ENCODE results near the gene ZNF274.

The ZNF274 gene

GRCh38 chr19:58181902-58182576 lies 822 bp upstream of the ZNF274 start:
- Mint-ChIP-seq H3K4me1 (peaks cover 10% of the 10 kb centered on the region), H3K27ac (peak overlapping the region; percentile 100), H3K4me3 (peak overlapping the region; percentile 88), H3K36me3 (peaks cover 41% of the 10 kb centered on the region), H3K27me3 (no peaks in the 10 kb centered on the region), H3K9me3 (peaks cover 10% of the 10 kb centered on the region)
- DNase-seq (ENCODE audit: low spot score in 2 of 2) = peak; percentile 49 to 50
- no peak for ATAC-seq (ENCODE audit: low read depth)

- ATAC-seq (ENCODE audit: low read depth) (peak; percentile 74), DNase-seq (ENCODE audit: low spot score in 2 of 2) (no peak)
- Mint-ChIP-seq H3K9me3 (peaks cover 10% of the 10 kb centered on the region), H3K27me3 (no peaks in the 10 kb centered on the region), H3K4me3 (peak overlapping the region; percentile 88), H3K4me1 (peaks cover 10% of the 10 kb centered on the region), H3K36me3 (peaks cover 43% of the 10 kb centered on the region), H3K27ac (peak overlapping the region; percentile 100)
These were observed 278 bp upstream of the ZNF274 start for GRCh38 chr19:58182577-58182988.

- Mint-ChIP-seq H3K4me3 (peak overlapping the region; percentile 88), H3K4me1 (peaks cover 10% of the 10 kb centered on the region), H3K9me3 (peaks cover 8% of the 10 kb centered on the region), H3K27ac (peak overlapping the region; percentile 100), H3K36me3 (peaks cover 47% of the 10 kb centered on the region), H3K27me3 (no peaks in the 10 kb centered on the region)
- no peak for DNase-seq (ENCODE audit: low spot score in 2 of 2)
- ATAC-seq (ENCODE audit: low read depth) = no peak
These were observed 955 bp downstream of the ZNF274 start for GRCh38 chr19:58183817-58184215.

- no peak for ATAC-seq (ENCODE audit: low read depth)
- no peak for DNase-seq (ENCODE audit: low spot score in 2 of 2)
- Mint-ChIP-seq H3K27me3 (no peaks in the 10 kb centered on the region), H3K4me3 (no peak overlapping the region), H3K4me1 (no peaks in the 10 kb centered on the region), H3K36me3 (peaks cover 71% of the 10 kb centered on the region), H3K9me3 (peaks cover 18% of the 10 kb centered on the region), H3K27ac (no peak overlapping the region)
These were observed 14.2 kb downstream of the ZNF274 start for GRCh38 chr19:58196901-58197616.

- no peaks in the 10 kb centered on the region for H3K27me3 Mint-ChIP-seq
These were observed 21.1 kb downstream of the ZNF274 start for GRCh38 chr19:58203814-58204475.

GRCh38 chr19:58204566-58204965 lies 21.7 kb downstream of the ZNF274 start:
- H3K27ac Mint-ChIP-seq = no peak overlapping the region
- ATAC-seq (ENCODE audit: low read depth) (no peak), DNase-seq (ENCODE audit: low spot score in 2 of 2) (no peak)
- no peaks in the 10 kb centered on the region for H3K27me3 Mint-ChIP-seq
- no peak overlapping the region for H3K4me3 Mint-ChIP-seq
- H3K4me1 Mint-ChIP-seq = no peaks in the 10 kb centered on the region
- peaks cover 82% of the 10 kb centered on the region for H3K36me3 Mint-ChIP-seq
- peaks cover 33% of the 10 kb centered on the region for H3K9me3 Mint-ChIP-seq

More at GRCh38 chr19:58203814-58204475, 21.1 kb downstream of the ZNF274 start:
- DNase-seq (ENCODE audit: low spot score in 2 of 2) = no peak
- H3K4me1 Mint-ChIP-seq = no peaks in the 10 kb centered on the region
- H3K4me3 Mint-ChIP-seq = no peak overlapping the region
- peaks cover 30% of the 10 kb centered on the region for H3K9me3 Mint-ChIP-seq
- H3K27ac Mint-ChIP-seq = no peak overlapping the region
- ATAC-seq (ENCODE audit: low read depth) = no peak
- H3K36me3 Mint-ChIP-seq = peaks cover 79% of the 10 kb centered on the region

GRCh38 chr19:58209577-58209976 lies 26.7 kb downstream of the ZNF274 start:
- Mint-ChIP-seq H3K4me3 (no peak overlapping the region), H3K27ac (no peak overlapping the region), H3K9me3 (peaks cover 31% of the 10 kb centered on the region), H3K27me3 (no peaks in the 10 kb centered on the region), H3K4me1 (no peaks in the 10 kb centered on the region), H3K36me3 (peaks cover 82% of the 10 kb centered on the region)
- ATAC-seq (ENCODE audit: low read depth) = no peak
- DNase-seq (ENCODE audit: low spot score in 2 of 2) = no peak

GRCh38 chr19:58212336-58213074 lies 29.6 kb downstream of the ZNF274 start:
- no peaks in the 10 kb centered on the region for H3K4me1 Mint-ChIP-seq
- ATAC-seq (ENCODE audit: low read depth) (no peak), DNase-seq (ENCODE audit: low spot score in 2 of 2) (no peak)
- H3K4me3 Mint-ChIP-seq = no peak overlapping the region
- H3K9me3 Mint-ChIP-seq = peaks cover 24% of the 10 kb centered on the region
- no peaks in the 10 kb centered on the region for H3K27me3 Mint-ChIP-seq
- H3K27ac Mint-ChIP-seq = no peak overlapping the region
- peaks cover 55% of the 10 kb centered on the region for H3K36me3 Mint-ChIP-seq

GRCh38 chr19:58213075-58213369 lies 30.2 kb downstream of the ZNF274 start:
- Mint-ChIP-seq H3K4me3 (no peak overlapping the region), H3K4me1 (no peaks in the 10 kb centered on the region), H3K36me3 (peaks cover 50% of the 10 kb centered on the region), H3K27ac (no peak overlapping the region), H3K27me3 (no peaks in the 10 kb centered on the region), H3K9me3 (peaks cover 18% of the 10 kb centered on the region)
- ATAC-seq (ENCODE audit: low read depth) = no peak
- no peak for DNase-seq (ENCODE audit: low spot score in 2 of 2)

- H3K36me3 Mint-ChIP-seq = peaks cover 15% of the 10 kb centered on the region
- no peak overlapping the region for H3K4me3 Mint-ChIP-seq
- H3K27ac Mint-ChIP-seq = no peak overlapping the region
- DNase-seq (ENCODE audit: low spot score in 2 of 2) (no peak), ATAC-seq (ENCODE audit: low read depth) (no peak)
- peaks cover 2% of the 10 kb centered on the region for H3K27me3 Mint-ChIP-seq
- H3K4me1 Mint-ChIP-seq = no peaks in the 10 kb centered on the region
- peaks cover 11% of the 10 kb centered on the region for H3K9me3 Mint-ChIP-seq
These were observed 34.2 kb downstream of the ZNF274 start for GRCh38 chr19:58217069-58217481.

- Mint-ChIP-seq H3K27ac (no peak overlapping the region), H3K27me3 (peaks cover 2% of the 10 kb centered on the region), H3K4me1 (no peaks in the 10 kb centered on the region), H3K4me3 (no peak overlapping the region), H3K36me3 (peaks cover 11% of the 10 kb centered on the region), H3K9me3 (peaks cover 11% of the 10 kb centered on the region)
- ATAC-seq (ENCODE audit: low read depth) (no peak), DNase-seq (ENCODE audit: low spot score in 2 of 2) (no peak)
These were observed 34.9 kb downstream of the ZNF274 start for GRCh38 chr19:58217607-58218391.

GRCh38 chr19:58218899-58219298 lies 36.0 kb downstream of the ZNF274 start:
- H3K27me3 Mint-ChIP-seq = peaks cover 2% of the 10 kb centered on the region
- no peak overlapping the region for H3K27ac Mint-ChIP-seq
- DNase-seq (ENCODE audit: low spot score in 2 of 2) (no peak), ATAC-seq (ENCODE audit: low read depth) (no peak)
- H3K4me3 Mint-ChIP-seq = no peak overlapping the region
- no peaks in the 10 kb centered on the region for H3K4me1 Mint-ChIP-seq
- H3K36me3 Mint-ChIP-seq = peaks cover 8% of the 10 kb centered on the region
- H3K9me3 Mint-ChIP-seq = peaks cover 11% of the 10 kb centered on the region

- H3K27me3 Mint-ChIP-seq = no peaks in the 10 kb centered on the region
- peaks cover 34% of the 10 kb centered on the region for H3K36me3 Mint-ChIP-seq
- no peak for ATAC-seq (ENCODE audit: low read depth)
- DNase-seq (ENCODE audit: low spot score in 2 of 2) = no peak
- peaks cover 19% of the 10 kb centered on the region for H3K4me1 Mint-ChIP-seq
- peak overlapping the region; percentile 76 for H3K27ac Mint-ChIP-seq
- peak overlapping the region; percentile 96 for H3K4me3 Mint-ChIP-seq
- peaks cover 21% of the 10 kb centered on the region for H3K9me3 Mint-ChIP-seq
These were observed 45.2 kb downstream of the ZNF274 start for GRCh38 chr19:58227964-58228584.
